K562 (cell line): ENCODE measurements around the gene RALGPS1. TPM values are rescaled to one million over a fixed set of nuclear protein-coding genes. Genes with fewer than 3 reads are reported as not detected.

Experiments
- ATAC-seq: fragments of 200-7000 bp; cut with Tn5 transposase; 3 replicates; pipeline ENCODE4 v1.9.1; 2020; ENCODE audit warnings: moderate library complexity
- BruUV-seq: library from RNA; stranded (reverse); fragments of 400-500 nt; replicated peaks from 2 replicates; lab custom pipeline; 2021; lab: Mats Ljungman, UMichigan
- CTCF ChIA-PET: fragments of 300-600 bp; formaldehyde crosslinking; extraction: SDS; loops from one replicate; lab custom pipeline; 2021; ENCODE audit warnings: low intra/inter-chr PET ratio; lab: Yijun Ruan, JAX
- POLR2A ChIA-PET: fragments of 300-600, 350-650 bp; sonication (Branson Sonifier 250); formaldehyde crosslinking; extraction: SDS; loops from one replicate; lab custom pipeline; 2021; ENCODE audit warnings: antibody characterized with exemption, inconsistent platforms; lab: Yijun Ruan, JAX
- DNase-seq, 4 experiments: peaks; one replicate each; pipeline versions ENCODE4 v3.0.0 to v3.0.0-alpha.2; 2011 to 2018; ENCODE audit warnings: low spot score in 3 of 4, mixed read lengths in 3 of 4; ENCODE audit errors: extremely low read depth in 1 of 4
- FAIRE-seq: peaks from 2 replicates; lab custom pipeline; 2011; peaks lifted over from hg19 to GRCh38; lab: Jason Lieb, UNC
- H2AFZ ChIP-seq: 2 replicates; pipeline ENCODE4 v1.6.0; 2011; ENCODE audit warnings: low read depth, low read length, control low read depth, inconsistent platforms
- H3K27ac ChIP-seq: fragments of 200-600 bp; 3 replicates; pipeline ENCODE4 v1.8.0; 2011; ENCODE audit warnings: low read depth, mild to moderate bottlenecking, control low read depth, inconsistent platforms, low read length, moderate library complexity, mixed read lengths; ENCODE audit errors: extremely low read depth
- H3K27me3 ChIP-seq, 2 experiments: fragments of 300-600 bp in 1 of 2; 2 replicates in 1 of 2; 3 replicates in 1 of 2; pipeline versions ENCODE4 v1.6.0 to v1.8.0; 2011; ENCODE audit warnings: inconsistent platforms in 2 of 2, low read length in 2 of 2, mild to moderate bottlenecking in 1 of 2, mixed read lengths in 1 of 2, moderate library complexity in 1 of 2; ENCODE audit not compliant: control insufficient read depth in 2 of 2, insufficient read depth in 2 of 2
- H3K36me3 ChIP-seq: fragments of 300-600 bp; 3 replicates; pipeline ENCODE4 v1.8.0; 2011; ENCODE audit warnings: mild to moderate bottlenecking, low read length, inconsistent platforms; ENCODE audit not compliant: control insufficient read depth, insufficient read depth
- H3K4me1 ChIP-seq, 2 experiments: fragments of 200-600 bp in 1 of 2; replicated peaks in 1 of 2; 2 replicates in 1 of 2; 3 replicates in 1 of 2; pipeline versions ENCODE4 v1.5.1 to v1.8.0; 2011; ENCODE audit warnings: inconsistent platforms in 2 of 2, low read length in 2 of 2, mild to moderate bottlenecking in 1 of 2, mixed read lengths in 1 of 2, moderate library complexity in 1 of 2; ENCODE audit not compliant: control insufficient read depth in 2 of 2, insufficient read depth in 2 of 2
- H3K4me2 ChIP-seq: 2 replicates; pipeline ENCODE4 v1.6.1; 2011; ENCODE audit warnings: low read length, control low read depth, inconsistent platforms, mixed read lengths; ENCODE audit not compliant: insufficient read depth
- H3K4me3 ChIP-seq: fragments of 200-600 bp; sonication (generic), shearing (Covaris generic); 2 replicates; pipeline ENCODE4 v1.5.1; 2016; ENCODE audit warnings: control low read depth, inconsistent platforms
- H3K79me2 ChIP-seq: fragments of 200-600 bp; 3 replicates; pipeline ENCODE4 v1.8.0; 2011; ENCODE audit warnings: low read length, inconsistent platforms; ENCODE audit not compliant: control insufficient read depth, insufficient read depth
- H3K9ac ChIP-seq, 2 experiments: 2 replicates each; pipeline versions ENCODE4 v1.6.0 to v1.6.1; 2011; ENCODE audit warnings: low read depth in 2 of 2, low read length in 2 of 2, control low read depth in 1 of 2, inconsistent platforms in 1 of 2, mild to moderate bottlenecking in 1 of 2, mixed read lengths in 1 of 2; ENCODE audit not compliant: insufficient read depth in 1 of 2
- H3K9me1 ChIP-seq: one replicate; pipeline ENCODE4 v1.6.0; 2011; ENCODE audit warnings: inconsistent platforms, mild to moderate bottlenecking, low read length, moderate library complexity; ENCODE audit not compliant: control insufficient read depth, insufficient read depth
- H3K9me3 ChIP-seq: replicated peaks from 2 replicates; pipeline ENCODE4 v1.5.1; 2011; ENCODE audit warnings: low read depth, low read length, inconsistent platforms; ENCODE audit not compliant: control insufficient read depth, insufficient read depth
- H4K20me1 ChIP-seq: replicated peaks from 2 replicates; pipeline ENCODE4 v1.6.1; 2011; ENCODE audit warnings: low read length, inconsistent platforms, mixed read lengths; ENCODE audit not compliant: control insufficient read depth, insufficient read depth
- BCOR ChIP-seq: fragments of 450-650 bp; IDR thresholded peaks from 2 replicates; pipeline ENCODE4 v1.6.1; 2016
- E2F4 ChIP-seq: sonication (generic); formaldehyde crosslinking; IDR thresholded peaks from 2 replicates; pipeline ENCODE4 v1.8.0; 2022; ENCODE audit warnings: mild to moderate bottlenecking, low read depth, missing genetic modification reagents
- EHMT2 ChIP-seq: fragments of 450-650 bp; IDR thresholded peaks from 2 replicates; pipeline ENCODE4 v1.6.1; 2018; ENCODE audit warnings: antibody characterized with exemption
- ID3 ChIP-seq, 2 experiments: fragments of 250-450 bp in 1 of 2; fragments of 450-650 bp in 1 of 2; sonication (Bioruptor Pico) in 1 of 2; IDR thresholded peaks; 2 replicates each; pipeline versions ENCODE4 v1.6.1 to v1.8.0; 2016 to 2021; ENCODE audit warnings: mild to moderate bottlenecking in 2 of 2, moderate library complexity in 2 of 2, missing compliant biosample characterization in 1 of 2, missing genetic modification characterization in 1 of 2
- SPI1 ChIP-seq: IDR thresholded peaks from 2 replicates; pipeline ENCODE4 v1.6.1; 2011; ENCODE audit warnings: low read depth, low read length, control low read depth, borderline replicate concordance
- ZFP1 ChIP-seq: fragments of 450-650 bp; formaldehyde crosslinking; IDR thresholded peaks from 2 replicates; pipeline ENCODE4 v1.4.0; 2020; ENCODE audit warnings: mild to moderate bottlenecking, mixed read lengths
- ZNF212 ChIP-seq: fragments of 450-650 bp; formaldehyde crosslinking; IDR thresholded peaks from 2 replicates; pipeline ENCODE4 v1.4.0; 2020; ENCODE audit warnings: mild to moderate bottlenecking
- ZNF449 ChIP-seq: fragments of 250-450 bp; sonication (Bioruptor Pico); IDR thresholded peaks from 2 replicates; pipeline ENCODE4 v1.8.0; 2022; ENCODE audit warnings: moderate library complexity, mild to moderate bottlenecking, inconsistent platforms
- ZNF512 ChIP-seq: IDR thresholded peaks from 2 replicates; pipeline ENCODE4 v1.6.1; 2016; ENCODE audit warnings: missing genetic modification characterization, missing compliant biosample characterization
- WGBS: fragments of 100-300 bp; shearing (Covaris generic); methylation state at CpG from one replicate; pipeline ENCODE4 v1.1.6; 2016; ENCODE audit warnings: low coverage, mixed read lengths; ENCODE audit not compliant: insufficient coverage; ENCODE audit errors: missing lambda C conversion rate; 5-methylcytosine and 5-hydroxymethylcytosine counted together
- in situ Hi-C: fragments of 300-500 bp; cut with MboI; formaldehyde crosslinking; loops from 4 replicates; pipeline ENCODE4 v1.15.0; 2018; ENCODE audit warnings: inconsistent platforms, mixed read lengths
- intact Hi-C: fragments of 100-400 bp; cut with micrococcal nuclease; formaldehyde crosslinking; loops from 2 replicates; pipeline ENCODE4 v1.14.2; 2022
- polyA plus RNA-seq, 8 experiments: library from polyadenylated mRNA; depleted of rRNA in 4 of 8; stranded (reverse) in 5 of 8; unstranded in 3 of 8; fragments of >200 nt; fragmentation: Nextera tagmentation in 2 of 8; fragmentation: Illumina TruSeq in 1 of 8; extraction: Ambion mirVana in 2 of 8; extraction: Trizol in 1 of 8; gene quantifications; 2 replicates each; pipeline versions ENCODE4 v1.2.1 to v1.2.3, GENCODE V29; 2011 to 2014; ENCODE audit warnings: inconsistent platforms in 1 of 8, missing spikeins in 1 of 8
- total RNA-seq, 7 experiments: library from RNA; depleted of rRNA in 6 of 7; stranded (reverse); fragments of >200 nt in 6 of 7; fragmentation: Illumina TruSeq in 2 of 7; extraction: Trizol in 2 of 7; gene quantifications; 2 replicates each; pipeline versions ENCODE4 v1.2.1 to v1.2.3, GENCODE V29; 2011 to 2021; ENCODE audit warnings: low replicate concordance in 1 of 7
- TF ChIP-seq, protein P1 (sequence below): fragments of 250-450 bp; sonication (Bioruptor Pico); IDR thresholded peaks from 2 replicates; pipeline ENCODE4 v1.5.0; 2022; ENCODE audit warnings: mild to moderate bottlenecking

RALGPS1 gene
- total and polyA plus RNA-seq, 9 of the 15 experiments (the other 6 are each of a cell fraction or from before 2014, with no cell fraction given): 0.04 to 2.6 (median 1.5) TPM

GRCh38 chr9:127167560-127168326, 253.2 kb downstream of the RALGPS1 start:
- 67% methylated on average over 11 of the region's 11 CpGs for WGBS

More at GRCh38 chr9:127167560-127168326, 253.2 kb downstream of the RALGPS1 start:
- POLR2A ChIA-PET: interaction anchor here (0.6 to 1.3 kb wide), 3 partner anchors 8 to 496 kb away, joined by 3 to 4 read pairs (median 3); no protein-coding TSS in a partner anchor
- FAIRE-seq (no peak), DNase-seq (no peak), ATAC-seq (no peak)
- Histone ChIP-seq H2AFZ (no peak overlapping the region), H3K9me1 (no peaks in the 10 kb centered on the region), H4K20me1 (0 out of 2 replicates have a peak, but pooled peaks cover 3% of the 10 kb centered on the region), H3K4me1 (peaks cover 13 to 26% of the 10 kb centered on the region in 2 experiments; a peak in 3 of 5 replicates), H3K36me3 (no peaks in the 10 kb centered on the region), H3K79me2 (no peaks in the 10 kb centered on the region), H3K9me3 (no peaks in the 10 kb centered on the region), H3K4me2 (no peak overlapping the region), H3K27me3 (no peaks in the 10 kb centered on the region; a peak in 1 of 5 replicates), H3K9ac (no peak overlapping the region), H3K4me3 (no peak overlapping the region), H3K27ac (no peak overlapping the region)
- intact Hi-C loops: no loop called here
- BruUV-seq: no TSS peak
- TF ChIP-seq ZNF512 (tag) (no peak), ID3 (CRISPR knock-in tag; IDR thresholded peaks at IDR 0.05) (no peak), ID3 (tag; IDR thresholded peaks at IDR 0.05) (no peak), ZFP1 (CRISPR knock-in tag) (no peak), ZNF449 (no peak), BCOR (no peak), SPI1 (no peak), ZNF212 (no peak), EHMT2 (no peak), E2F4 (CRISPR knock-in tag) (no peak)
- TF ChIP-seq, protein P1, sequence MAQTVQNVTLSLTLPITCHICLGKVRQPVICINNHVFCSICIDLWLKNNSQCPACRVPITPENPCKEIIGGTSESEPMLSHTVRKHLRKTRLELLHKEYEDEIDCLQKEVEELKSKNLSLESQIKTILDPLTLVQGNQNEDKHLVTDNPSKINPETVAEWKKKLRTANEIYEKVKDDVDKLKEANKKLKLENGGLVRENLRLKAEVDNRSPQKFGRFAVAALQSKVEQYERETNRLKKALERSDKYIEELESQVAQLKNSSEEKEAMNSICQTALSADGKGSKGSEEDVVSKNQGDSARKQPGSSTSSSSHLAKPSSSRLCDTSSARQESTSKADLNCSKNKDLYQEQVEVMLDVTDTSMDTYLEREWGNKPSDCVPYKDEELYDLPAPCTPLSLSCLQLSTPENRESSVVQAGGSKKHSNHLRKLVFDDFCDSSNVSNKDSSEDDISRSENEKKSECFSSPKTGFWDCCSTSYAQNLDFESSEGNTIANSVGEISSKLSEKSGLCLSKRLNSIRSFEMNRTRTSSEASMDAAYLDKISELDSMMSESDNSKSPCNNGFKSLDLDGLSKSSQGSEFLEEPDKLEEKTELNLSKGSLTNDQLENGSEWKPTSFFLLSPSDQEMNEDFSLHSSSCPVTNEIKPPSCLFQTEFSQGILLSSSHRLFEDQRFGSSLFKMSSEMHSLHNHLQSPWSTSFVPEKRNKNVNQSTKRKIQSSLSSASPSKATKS (CRISPR knock-in tag): no peak
- in situ Hi-C loops: no loop called here
- CTCF ChIA-PET: no interaction called here
